HG02588 (cell line): ENCODE measurements around the gene SERTAD3.
"Not testable (repeated sequence)": the region's sequence is repeated elsewhere in the genome, so short reads cannot be mapped to it uniquely, and the experiment has no call there.

ENCODE experiments used
- ATAC-seq: cut with Tn5 transposase; IDR thresholded peaks from one replicate; pipeline ENCODE4 v1.9.1; 2021; ENCODE audit warnings: mild to moderate bottlenecking, moderate library complexity; ENCODE audit not compliant: unreplicated experiment

The SERTAD3 gene, protein sequence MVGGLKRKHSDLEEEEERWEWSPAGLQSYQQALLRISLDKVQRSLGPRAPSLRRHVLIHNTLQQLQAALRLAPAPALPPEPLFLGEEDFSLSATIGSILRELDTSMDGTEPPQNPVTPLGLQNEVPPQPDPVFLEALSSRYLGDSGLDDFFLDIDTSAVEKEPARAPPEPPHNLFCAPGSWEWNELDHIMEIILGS

GRCh38 chr19:40444000-40444824 lies at the start of gene SERTAD3:
Gene SERTAD3, minus strand, starts transcription at chr19:40444335. Its CDS starts 2,255 bp downstream, at chr19:40442080.
- peak; percentile 65 for ATAC-seq

- ATAC-seq = no peak
Measured at GRCh38 chr19:40493778-40494177, 49.6 kb upstream of the SERTAD3 start.

DNA sequence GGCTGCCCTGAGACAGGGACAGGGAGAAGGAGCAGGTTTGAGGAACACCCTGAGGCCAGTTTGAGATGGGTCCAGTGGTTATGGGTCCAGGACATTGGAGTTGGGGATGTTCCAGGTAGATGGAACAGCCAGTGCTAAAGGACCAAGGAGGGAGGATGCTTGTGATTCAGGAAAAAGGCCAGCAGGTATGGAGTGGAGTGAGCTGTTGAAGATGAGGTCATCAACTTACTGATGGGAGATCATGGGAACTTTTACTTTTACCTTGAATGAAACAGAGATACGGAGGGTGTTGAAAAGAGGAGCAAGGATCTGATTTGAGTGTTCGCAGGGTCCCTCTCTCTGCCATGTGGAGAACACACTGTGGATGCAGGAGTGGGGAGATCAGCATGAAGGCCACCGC lies 48.1 kb upstream of the SERTAD3 start:
- ATAC-seq = no peak

DNA sequence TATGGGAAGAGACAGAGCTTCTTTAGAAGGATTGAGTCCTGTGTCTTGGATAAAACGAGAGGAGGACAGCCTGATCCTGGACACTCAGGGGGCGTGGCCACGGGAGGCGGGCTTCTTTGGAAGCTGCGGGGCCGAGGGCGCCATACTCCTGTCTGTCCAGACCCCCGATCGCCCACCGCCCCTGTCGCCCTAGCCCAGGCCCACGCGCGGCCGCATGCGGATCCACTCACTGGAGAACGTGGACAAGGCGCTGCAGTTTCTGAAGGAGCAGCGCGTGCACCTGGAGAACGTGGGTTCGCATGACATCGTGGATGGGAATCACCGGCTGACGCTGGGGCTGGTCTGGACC lies 45.7 kb upstream of the SERTAD3 start:
- no peak for ATAC-seq

DNA sequence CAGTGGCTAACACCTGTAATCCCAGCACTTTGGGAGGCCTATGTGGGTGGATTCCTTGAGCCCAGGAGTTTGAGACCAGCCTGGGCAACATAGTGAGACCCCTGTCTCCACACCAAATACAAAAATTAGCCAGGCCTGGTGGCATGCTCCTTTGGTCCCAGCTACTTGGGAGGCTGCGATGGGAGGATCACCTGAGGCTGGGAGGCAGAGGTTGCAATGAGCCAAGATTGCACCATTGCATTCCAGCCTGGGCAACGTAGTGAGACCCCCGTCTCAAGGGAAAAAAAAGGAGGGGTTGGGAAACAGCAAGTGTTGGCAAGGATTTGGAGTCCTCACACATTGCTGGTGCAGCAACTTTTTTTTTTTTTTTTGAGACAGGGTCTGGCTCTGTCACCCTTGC lies 41.9 kb upstream of the SERTAD3 start:
- ATAC-seq = no peak

GRCh38 chr19:40475878-40476644 lies 31.9 kb upstream of the SERTAD3 start:
- ATAC-seq = not testable (repeated sequence)

DNA sequence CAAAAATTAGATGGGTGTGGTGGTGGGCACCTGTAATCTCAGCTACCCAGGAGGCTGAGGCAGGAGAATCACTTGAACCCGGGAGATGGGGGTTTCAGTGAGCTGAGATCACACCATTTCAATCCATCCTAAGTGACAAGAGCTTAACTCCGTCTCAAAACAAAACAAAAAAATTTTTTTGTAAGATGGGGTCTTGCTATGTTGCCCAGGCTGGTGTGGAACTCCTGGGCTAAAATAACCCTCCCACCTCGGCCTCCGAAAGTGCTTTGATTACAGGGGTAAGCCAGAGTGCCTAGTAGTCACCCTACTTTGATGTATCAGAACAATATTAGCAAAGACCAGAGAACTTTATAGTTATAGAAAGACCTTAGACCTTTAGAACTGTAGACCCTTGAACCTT lies 30.6 kb upstream of the SERTAD3 start:
- no peak for ATAC-seq

DNA sequence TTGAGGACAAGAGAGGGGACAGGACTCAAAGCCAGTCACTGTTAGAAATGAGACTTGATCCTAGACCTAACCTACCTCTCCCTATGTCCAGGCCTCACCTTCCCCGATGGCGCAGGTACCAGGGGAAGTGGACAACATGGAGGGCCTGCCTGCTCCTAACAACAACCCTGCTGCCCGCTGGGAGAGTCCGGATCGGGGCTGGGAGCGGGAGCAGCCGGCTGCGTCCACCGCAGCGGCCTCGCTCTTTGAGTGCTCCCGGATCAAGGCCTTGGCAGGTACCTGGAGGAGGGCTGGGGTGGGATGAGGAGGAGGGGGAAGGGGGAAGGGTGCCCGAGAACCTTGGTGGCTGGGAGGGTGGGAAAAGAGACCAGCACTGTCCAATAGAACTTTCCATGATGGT lies 28.4 kb upstream of the SERTAD3 start:
- ATAC-seq = no peak

GRCh38 chr19:40471111-40471510 lies 27.0 kb upstream of the SERTAD3 start:
- no peak for ATAC-seq

- ATAC-seq = no peak
Measured at GRCh38 chr19:40469011-40469410, 24.9 kb upstream of the SERTAD3 start.

DNA sequence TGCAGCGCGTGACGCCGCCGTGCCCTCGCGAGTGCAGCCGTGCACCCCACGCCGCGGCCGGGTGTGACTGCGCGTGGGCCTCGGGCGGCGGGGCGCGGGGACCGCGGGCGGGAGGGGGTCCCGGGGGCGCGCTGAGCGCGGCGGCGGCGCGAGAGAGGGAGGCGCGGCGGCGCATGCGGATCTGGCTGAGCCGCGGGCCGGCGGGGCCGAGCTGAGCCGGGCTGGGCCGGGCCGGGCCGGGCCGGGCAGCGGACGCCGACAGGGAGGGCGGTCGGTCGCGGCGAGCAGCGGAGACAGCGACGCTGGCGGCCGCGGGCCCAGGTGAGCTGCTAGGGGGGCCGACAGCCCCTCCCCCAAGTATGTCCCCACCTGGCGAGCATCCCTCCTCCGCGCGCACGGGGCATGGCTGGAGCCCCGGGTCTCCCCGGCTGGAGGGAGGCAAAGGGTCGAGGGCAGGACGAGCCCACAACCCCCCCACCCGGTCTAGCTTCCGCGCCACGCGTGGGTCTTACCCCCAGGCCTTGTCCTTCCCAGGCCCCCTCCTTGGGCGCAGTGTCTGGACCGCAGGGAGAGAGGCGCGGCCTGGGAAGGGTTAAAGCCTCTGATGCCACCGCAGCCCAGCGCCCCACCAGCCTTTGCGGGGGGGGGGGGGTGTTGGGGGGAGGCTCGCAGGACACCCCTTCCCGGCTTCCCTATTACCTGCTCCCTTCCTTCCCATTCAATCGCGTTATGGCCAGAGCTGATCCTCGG lies 23.0 kb upstream of the SERTAD3 start, which contains the start of gene SPTBN4:
SPTBN4 (plus strand) TSS at position 17 of the 750 bp plus-strand sequence. CDS start 5,621 bp downstream, outside the sequence.
- ATAC-seq = no peak

DNA sequence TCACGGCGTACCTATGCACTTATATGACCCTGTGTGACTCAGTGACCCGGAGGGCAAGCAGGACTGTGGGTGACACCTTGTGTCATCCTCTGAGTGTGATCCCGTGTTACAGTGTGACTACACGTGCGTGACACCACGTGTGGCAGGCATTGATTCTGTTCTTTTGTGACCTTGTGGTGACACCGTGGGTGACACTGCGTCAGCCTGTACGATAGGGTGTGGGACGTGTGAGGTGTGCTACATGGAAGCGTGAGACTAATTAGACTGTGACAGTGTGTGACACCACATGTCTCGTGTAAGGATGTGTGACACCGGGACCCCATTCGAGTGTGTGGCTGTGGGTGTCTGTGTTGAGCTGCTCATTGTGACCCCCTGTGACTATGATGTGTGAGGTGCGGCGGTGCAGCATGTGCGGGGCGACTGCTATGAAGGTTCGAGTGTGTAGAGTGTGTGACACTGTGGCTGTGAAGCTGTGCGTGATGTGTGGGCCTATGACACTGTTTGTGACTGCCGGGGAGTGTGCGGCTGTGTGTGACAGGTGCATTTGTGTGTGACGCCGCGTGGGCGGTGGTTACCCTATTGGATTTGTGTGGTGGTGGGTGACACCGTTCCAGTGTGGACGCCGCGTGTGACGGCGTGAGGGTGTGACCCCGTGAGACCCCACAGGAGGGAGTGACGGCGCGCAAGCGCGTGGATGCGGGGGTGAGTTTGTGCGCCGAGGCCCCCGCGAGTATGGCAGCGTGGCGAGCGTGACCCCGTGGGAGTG lies 22.3 kb upstream of the SERTAD3 start:
- ATAC-seq = no peak

DNA sequence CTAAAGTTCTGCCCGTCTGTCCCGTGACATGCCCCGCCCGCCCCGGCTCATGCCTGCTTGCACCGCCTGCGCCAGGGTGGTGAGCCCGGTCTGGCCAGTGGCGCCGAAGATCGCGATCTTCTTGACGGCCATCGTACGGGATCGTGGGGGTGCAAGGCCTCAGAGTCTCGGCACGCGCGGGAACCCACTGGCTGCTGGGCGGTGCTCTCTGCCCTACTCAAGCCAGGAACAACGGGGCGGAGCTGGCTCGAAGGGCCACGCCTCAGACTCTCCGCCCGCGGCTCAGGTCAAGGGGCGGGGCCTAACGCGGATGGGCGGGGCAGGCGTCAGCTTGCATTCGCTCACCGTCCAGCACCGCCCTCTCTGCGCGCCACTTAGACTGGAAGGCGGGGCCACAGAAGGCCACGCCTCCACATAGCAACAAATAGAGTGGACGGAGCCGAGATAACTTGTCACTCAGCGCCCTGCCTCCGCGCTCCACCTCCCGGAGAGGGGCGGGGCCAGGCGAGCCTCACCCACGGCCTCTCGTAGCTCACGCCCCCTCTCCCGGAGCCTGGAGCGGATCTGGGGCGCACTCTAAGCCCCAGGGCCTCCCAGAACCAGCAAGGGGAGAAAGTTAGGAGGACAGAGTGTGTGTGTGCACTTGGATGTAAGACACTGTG lies 21.6 kb upstream of the SERTAD3 start, which contains the start of gene BLVRB:
BLVRB (minus strand) TSS at position 189 of the 662 bp plus-strand sequence; CDS start at position 132, 57 bp downstream.
- peak; percentile 85 for ATAC-seq

- no peak for ATAC-seq
Measured at GRCh38 chr19:40465025-40465556, 21.0 kb upstream of the SERTAD3 start.

- ATAC-seq = no peak
Measured at GRCh38 chr19:40464059-40465024, 20.2 kb upstream of the SERTAD3 start.

- not testable (repeated sequence) for ATAC-seq
Measured at GRCh38 chr19:40463587-40464037, 19.5 kb upstream of the SERTAD3 start.

- ATAC-seq = no peak
Measured at GRCh38 chr19:40461669-40462221, 17.6 kb upstream of the SERTAD3 start.

- ATAC-seq = no peak
Measured at GRCh38 chr19:40460185-40460584, 16.1 kb upstream of the SERTAD3 start.
